ENCODE results near the gene CTNNA3.

CTNNA3 gene

GRCh38 chr10:66838656-66839055, 857.3 kb downstream of the CTNNA3 start:
- TF ChIP-seq CTCF (IDR thresholded peaks at IDR 0.05; ENCODE audit: low read depth, low read length), result no peak
- H3K4me3 ChIP-seq (ENCODE audit: low read depth, low read length), result no peak overlapping the region

- no peak for TF ChIP-seq CTCF (IDR thresholded peaks at IDR 0.05; ENCODE audit: low read depth, low read length)
- H3K4me3 ChIP-seq (ENCODE audit: low read depth, low read length), result no peak overlapping the region
Measured at GRCh38 chr10:66837990-66838389, 858.0 kb downstream of the CTNNA3 start.

DNA sequence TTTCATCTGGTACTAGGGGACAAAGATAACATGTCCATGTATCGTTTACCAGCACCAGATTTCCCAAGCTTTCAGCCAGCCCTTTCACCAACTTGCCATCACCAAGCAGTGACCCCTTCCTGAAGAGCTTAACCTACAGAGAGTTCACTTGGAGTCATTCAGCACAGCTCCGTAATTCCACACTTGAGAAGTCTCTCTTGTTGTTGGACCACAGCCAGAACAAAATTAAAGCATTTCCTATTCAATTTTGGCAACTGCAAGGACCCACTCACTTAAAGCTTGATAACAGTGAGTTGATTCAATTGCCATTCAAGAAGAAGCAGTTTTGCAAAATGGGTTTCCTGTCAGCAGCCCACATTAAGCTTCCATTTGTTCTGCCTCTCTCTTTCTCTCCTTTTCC, 858.7 kb downstream of the CTNNA3 start:
- no peak for TF ChIP-seq CTCF (IDR thresholded peaks at IDR 0.05; ENCODE audit: low read depth, low read length)
- no peak overlapping the region for H3K4me3 ChIP-seq (ENCODE audit: low read depth, low read length)

GRCh38 chr10:66836771-66837170, 859.2 kb downstream of the CTNNA3 start:
- no peak overlapping the region for H3K4me3 ChIP-seq (ENCODE audit: low read depth, low read length)
- TF ChIP-seq CTCF (IDR thresholded peaks at IDR 0.05; ENCODE audit: low read depth, low read length), result no peak

GRCh38 chr10:66836057-66836456, 859.9 kb downstream of the CTNNA3 start:
- TF ChIP-seq CTCF (IDR thresholded peaks at IDR 0.05; ENCODE audit: low read depth, low read length), result no peak
- no peak overlapping the region for H3K4me3 ChIP-seq (ENCODE audit: low read depth, low read length)

DNA sequence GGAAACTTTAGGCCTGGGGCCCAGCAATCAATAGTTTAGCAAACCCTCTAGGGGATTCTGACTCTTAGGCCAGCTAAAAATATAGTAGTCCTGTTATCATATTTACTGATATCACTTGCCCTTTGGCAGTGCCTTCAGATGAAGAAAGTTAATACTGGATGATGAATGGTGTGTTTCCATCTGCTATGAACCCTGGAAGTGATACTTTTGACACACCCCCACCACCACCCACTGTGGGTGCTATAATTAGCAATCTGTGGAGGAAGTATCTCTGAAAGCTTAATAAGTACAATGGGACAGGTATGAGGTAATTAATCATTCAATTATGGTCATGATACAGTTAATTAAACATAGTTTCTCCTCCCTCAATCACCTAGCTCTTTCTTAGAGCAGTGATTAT, 860.6 kb downstream of the CTNNA3 start:
- TF ChIP-seq CTCF (IDR thresholded peaks at IDR 0.05; ENCODE audit: low read depth, low read length), result no peak
- H3K4me3 ChIP-seq (ENCODE audit: low read depth, low read length), result no peak overlapping the region

GRCh38 chr10:66834802-66835201, 861.2 kb downstream of the CTNNA3 start:
- no peak for TF ChIP-seq CTCF (IDR thresholded peaks at IDR 0.05; ENCODE audit: low read depth, low read length)
- H3K4me3 ChIP-seq (ENCODE audit: low read depth, low read length), result no peak overlapping the region
